Gastrocnemius medialis (tissue), 4 donors: ENCODE data around the gene CC2D1B. TPM values are rescaled to one million over a fixed set of nuclear protein-coding genes. Genes with fewer than 3 reads are reported as not detected.

Source experiments
- ATAC-seq, 2 donors: fragments of 150-250 bp; one replicate each; pipeline ENCODE4 v1.9.1; 2016
- DNase-seq, 2 donors: peaks; one replicate each; pipeline ENCODE4 v3.0.0-alpha.2; 2019
- H3K27ac ChIP-seq, 4 donors: fragments of 200-600 bp; sonication (generic); 1 replicate in 1 of 4; 2 replicates in 3 of 4; pipeline ENCODE4 v1.5.1; 2016 to 2018; ENCODE audit warnings: mild to moderate bottlenecking in 2 of 4, moderate library complexity in 1 of 4
- H3K27me3 ChIP-seq, 3 donors: fragments of 200-600 bp; sonication (generic) in 2 of 3; 1 replicate in 1 of 3; 2 replicates in 2 of 3; pipeline versions ENCODE4 v1.5.1 to v1.6.0; 2016 to 2019; ENCODE audit warnings: mild to moderate bottlenecking in 1 of 3, moderate library complexity in 1 of 3
- H3K36me3 ChIP-seq, 2 donors: fragments of 200-600 bp; sonication (generic) in 1 of 2; one replicate each; pipeline ENCODE4 v1.5.1; 2017 to 2018
- H3K4me1 ChIP-seq, 2 donors: fragments of 200-600 bp; sonication (generic) in 1 of 2; one replicate each; pipeline ENCODE4 v1.5.1; 2016 to 2017; ENCODE audit warnings: mild to moderate bottlenecking in 2 of 2
- H3K4me3 ChIP-seq, 4 donors: fragments of 200-600 bp; sonication (generic) in 3 of 4; 1 replicate in 1 of 4; 2 replicates in 3 of 4; pipeline ENCODE4 v1.5.1; 2016 to 2019; ENCODE audit warnings: mild to moderate bottlenecking in 2 of 4
- H3K9me3 ChIP-seq, 3 donors: fragments of 200-600 bp; sonication (generic) in 2 of 3; 1 replicate in 1 of 3; 2 replicates in 2 of 3; pipeline ENCODE4 v1.5.1; 2016 to 2019
- CTCF ChIP-seq, 5 experiments: fragments of 450-650 bp in 3 of 5; fragments of 200-600 bp in 2 of 5; sonication (generic) in 2 of 5; IDR thresholded peaks in 4 of 5; conservative IDR thresholded peaks in 1 of 5; 1 replicate in 4 of 5; 2 replicates in 1 of 5; pipeline ENCODE4 v1.5.1; 2016 to 2019; ENCODE audit warnings: antibody characterized with exemption in 5 of 5, mild to moderate bottlenecking in 3 of 5, moderate library complexity in 3 of 5
- POLR2A ChIP-seq, 2 donors: fragments of 450-650 bp; IDR thresholded peaks; one replicate each; pipeline ENCODE4 v1.6.1; 2017; ENCODE audit warnings: antibody characterized with exemption in 2 of 2, mild to moderate bottlenecking in 2 of 2, moderate library complexity in 2 of 2
- in situ Hi-C, 4 donors: fragments of 200-750 bp; cut with MboI; loops; one replicate each; pipeline versions ENCODE4 v1.15.0 to v1.8.0; 2017; ENCODE audit warnings: low sequenced_read_pairs in 4 of 4
- intact Hi-C: fragments of 100-400 bp; cut with DNase I; formaldehyde crosslinking; loops from one replicate; pipeline ENCODE4 v1.15.1; 2023; ENCODE audit warnings: low total_unique reads
- total RNA-seq, 4 donors: library from RNA; depleted of rRNA; stranded (reverse); fragments of >200 nt; gene quantifications; one replicate each; pipeline versions ENCODE4 v1.1.0 to v1.2.3, GENCODE V29; 2016

The CC2D1B gene
- total RNA-seq, 4 donors from 2014 or later, result 34.1 to 62.7 (median 52.2) TPM

- intact Hi-C loops, result no loop called here
- H3K4me1 ChIP-seq, result no peaks in the 10 kb centered on the region
These were observed 8.6 kb downstream of the CC2D1B start for GRCh38 chr1:52357397-52357796.

GRCh38 chr1:52356818-52357355, 9.1 kb downstream of the CC2D1B start:
- Histone ChIP-seq H3K27me3 (no peaks in the 10 kb centered on the region), H3K4me3 (no peak overlapping the region), H3K27ac (no peak overlapping the region), H3K36me3 (peaks cover 3 to 100% of the 10 kb centered on the region in 2 donors), H3K9me3 (no peaks in the 10 kb centered on the region), H3K4me1 (no peaks in the 10 kb centered on the region)
- DNase-seq, result no peak
- no peak for TF ChIP-seq CTCF (IDR thresholded peaks at IDR 0.05 in 4 of 5, conservative IDR thresholded peaks at IDR 0.05 in 1 of 5)
- TF ChIP-seq POLR2A (IDR thresholded peaks at IDR 0.05), result no peak
- in situ Hi-C loops, result no loop called here
- intact Hi-C loops, result no loop called here
- no peak for ATAC-seq

More at GRCh38 chr1:52357397-52357796, 8.6 kb downstream of the CC2D1B start:
- no peak overlapping the region for H3K27ac ChIP-seq
- TF ChIP-seq CTCF (IDR thresholded peaks at IDR 0.05 in 4 of 5, conservative IDR thresholded peaks at IDR 0.05 in 1 of 5) (no peak), POLR2A (IDR thresholded peaks at IDR 0.05) (no peak)
- in situ Hi-C loops, result no loop called here
- H3K4me3 ChIP-seq, result no peak overlapping the region
- DNase-seq, result no peak
- H3K9me3 ChIP-seq, result no peaks in the 10 kb centered on the region
- no peaks in the 10 kb centered on the region for H3K27me3 ChIP-seq
- peaks cover 3 to 100% of the 10 kb centered on the region in 2 donors for H3K36me3 ChIP-seq
- ATAC-seq, result no peak

DNA sequence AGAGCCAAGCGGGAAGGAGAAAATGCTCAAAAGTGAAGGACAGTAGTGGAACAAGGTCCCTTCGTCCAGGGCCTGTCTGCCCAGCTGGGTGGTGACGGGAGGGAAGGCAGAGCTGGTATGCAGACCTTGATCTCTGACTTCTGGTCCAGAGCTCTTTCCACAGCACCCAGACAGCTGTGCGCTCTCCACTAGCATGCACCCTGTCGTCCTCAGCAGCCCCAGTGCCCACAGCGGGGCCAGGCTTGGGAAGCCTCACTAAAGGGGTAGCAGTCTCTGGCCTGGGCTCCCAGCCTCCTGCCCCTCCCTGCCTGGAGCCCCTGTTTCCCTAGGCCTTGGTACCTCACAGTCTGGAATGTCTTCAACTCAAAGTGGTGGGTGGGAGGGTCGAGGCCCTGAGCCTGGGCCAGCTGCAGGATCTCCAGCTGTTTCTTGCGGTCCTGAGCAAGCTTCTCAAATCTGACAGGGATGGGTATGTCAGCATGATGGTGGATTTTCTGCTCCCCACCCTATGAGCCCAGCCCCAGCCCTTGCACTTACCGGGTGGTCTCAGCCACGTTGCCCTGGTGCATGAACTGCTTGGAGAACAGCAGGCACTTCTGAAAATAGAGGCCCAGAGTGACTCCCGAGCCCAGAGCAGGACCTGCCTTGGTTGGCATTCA, 10.0 kb downstream of the CC2D1B start:
- in situ Hi-C loops, result no loop called here
- no peak for DNase-seq
- Histone ChIP-seq H3K4me1 (no peaks in the 10 kb centered on the region), H3K27ac (no peak overlapping the region), H3K27me3 (no peaks in the 10 kb centered on the region), H3K36me3 (peaks cover 3 to 93% of the 10 kb centered on the region in 2 donors), H3K4me3 (no peak overlapping the region), H3K9me3 (no peaks in the 10 kb centered on the region)
- ATAC-seq, result no peak
- TF ChIP-seq POLR2A (IDR thresholded peaks at IDR 0.05), result no peak
- TF ChIP-seq CTCF (IDR thresholded peaks at IDR 0.05 in 4 of 5, conservative IDR thresholded peaks at IDR 0.05 in 1 of 5), result no peak
- intact Hi-C loops, result no loop called here

- intact Hi-C loops, result no loop called here
- no peak for ATAC-seq
- in situ Hi-C loops, result no loop called here
- no peak for TF ChIP-seq POLR2A (IDR thresholded peaks at IDR 0.05)
- TF ChIP-seq CTCF (IDR thresholded peaks at IDR 0.05 in 4 of 5, conservative IDR thresholded peaks at IDR 0.05 in 1 of 5), result no peak
- DNase-seq, result no peak
- H3K27ac ChIP-seq, result no peak overlapping the region
- no peaks in the 10 kb centered on the region for H3K4me1 ChIP-seq
- no peaks in the 10 kb centered on the region for H3K27me3 ChIP-seq
- H3K9me3 ChIP-seq, result no peaks in the 10 kb centered on the region
- H3K4me3 ChIP-seq, result no peak overlapping the region
- H3K36me3 ChIP-seq, result peaks cover 3 to 87% of the 10 kb centered on the region in 2 donors
These were observed 10.6 kb downstream of the CC2D1B start for GRCh38 chr1:52355436-52355835.
